Mammary epithelial cell (primary cell): ENCODE results near the gene RNF40.

Source experiments
- EZH2 ChIP-seq: IDR thresholded peaks from 2 replicates; pipeline ENCODE4 v1.6.1; 2012; ENCODE audit warnings: low read length, inconsistent platforms, borderline replicate concordance
- TF ChIP-seq, protein P1 (sequence below), 2 donors: IDR thresholded peaks in 1 of 2; conservative IDR thresholded peaks in 1 of 2; 2 replicates each; pipeline ENCODE4 v1.5.1; 2011 to 2012; ENCODE audit warnings: inconsistent platforms in 2 of 2, low read length in 2 of 2, mild to moderate bottlenecking in 2 of 2, control low read depth in 1 of 2, low read depth in 1 of 2; ENCODE audit not compliant: insufficient read depth in 1 of 2; ENCODE audit errors: extremely low read depth in 1 of 2

DNA sequence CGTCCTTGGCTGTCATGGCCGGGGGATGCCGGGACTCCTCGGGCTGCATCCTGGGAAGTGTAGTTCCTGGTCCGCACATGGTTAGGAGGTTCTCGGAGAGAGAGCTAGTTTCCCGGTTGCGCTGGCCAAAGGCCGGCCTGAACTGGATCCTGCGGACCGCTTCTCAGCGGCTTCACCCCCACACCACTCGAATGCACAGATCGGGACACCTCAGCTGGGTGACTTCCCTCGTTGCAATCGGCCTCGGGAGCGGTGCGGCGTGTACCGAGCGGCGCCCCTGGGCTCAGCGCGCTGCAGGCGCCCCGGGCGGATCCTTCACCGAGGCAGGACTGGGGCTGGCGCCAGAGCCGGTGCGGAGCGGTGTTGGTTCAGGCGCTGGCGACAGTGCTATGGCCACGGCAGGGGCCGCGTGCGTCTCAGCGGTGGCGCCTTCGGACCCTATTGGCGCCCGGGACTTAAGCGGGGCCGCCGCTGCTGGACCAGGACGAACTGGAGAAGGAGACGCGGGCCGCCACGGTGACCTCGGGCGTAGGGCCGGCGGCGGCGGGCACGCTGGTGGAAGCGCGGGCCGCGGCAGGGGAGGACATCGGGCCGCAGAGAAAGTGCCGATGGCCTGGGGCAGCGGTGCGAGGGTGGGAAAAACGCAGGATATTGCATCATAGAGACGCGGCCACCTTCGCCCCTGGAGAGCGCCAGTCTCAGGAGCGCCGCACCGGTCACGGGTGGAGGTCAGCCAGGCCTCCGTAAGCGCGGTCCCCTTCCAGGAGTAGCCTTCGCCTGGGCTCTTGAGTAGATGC lies 13.5 kb downstream of the RNF40 start:
- TF ChIP-seq, protein P1, sequence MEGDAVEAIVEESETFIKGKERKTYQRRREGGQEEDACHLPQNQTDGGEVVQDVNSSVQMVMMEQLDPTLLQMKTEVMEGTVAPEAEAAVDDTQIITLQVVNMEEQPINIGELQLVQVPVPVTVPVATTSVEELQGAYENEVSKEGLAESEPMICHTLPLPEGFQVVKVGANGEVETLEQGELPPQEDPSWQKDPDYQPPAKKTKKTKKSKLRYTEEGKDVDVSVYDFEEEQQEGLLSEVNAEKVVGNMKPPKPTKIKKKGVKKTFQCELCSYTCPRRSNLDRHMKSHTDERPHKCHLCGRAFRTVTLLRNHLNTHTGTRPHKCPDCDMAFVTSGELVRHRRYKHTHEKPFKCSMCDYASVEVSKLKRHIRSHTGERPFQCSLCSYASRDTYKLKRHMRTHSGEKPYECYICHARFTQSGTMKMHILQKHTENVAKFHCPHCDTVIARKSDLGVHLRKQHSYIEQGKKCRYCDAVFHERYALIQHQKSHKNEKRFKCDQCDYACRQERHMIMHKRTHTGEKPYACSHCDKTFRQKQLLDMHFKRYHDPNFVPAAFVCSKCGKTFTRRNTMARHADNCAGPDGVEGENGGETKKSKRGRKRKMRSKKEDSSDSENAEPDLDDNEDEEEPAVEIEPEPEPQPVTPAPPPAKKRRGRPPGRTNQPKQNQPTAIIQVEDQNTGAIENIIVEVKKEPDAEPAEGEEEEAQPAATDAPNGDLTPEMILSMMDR (conservative IDR thresholded peaks at IDR 0.05 in 1 of 2, IDR thresholded peaks at IDR 0.05 in 1 of 2; ENCODE audit: extremely low read depth in 1 of 2, insufficient read depth in 1 of 2, low read depth in 1 of 2, low read length in 2 of 2), result no peak
- TF ChIP-seq EZH2, result no peak
